WTC11 (cell line): ENCODE data around the gene PCBP3. TPM values are rescaled to one million over a fixed set of nuclear protein-coding genes. Genes with fewer than 3 reads are reported as not detected.

Experiments used
- ATAC-seq: fragments of 200-7000 bp; cut with Tn5 transposase; 2 replicates; pipeline ENCODE4 v1.10.0; 2021; ENCODE audit warnings: mild to moderate bottlenecking, moderate library complexity
- CTCF ChIA-PET: fragments of 300-600 bp; sonication (Branson Sonifier 250); formaldehyde crosslinking; loops from one replicate; lab custom pipeline; 2021; ENCODE audit warnings: antibody characterized with exemption; lab: Charles Lee
- POLR2A ChIA-PET: fragments of 350-600 bp; sonication (Branson Sonifier 250); formaldehyde crosslinking; loops from one replicate; lab custom pipeline; 2021; ENCODE audit warnings: antibody characterized with exemption; lab: Charles Lee
- DNase-seq: peaks from one replicate; pipeline ENCODE4 v3.0.0; 2021; ENCODE audit warnings: low spot score
- H3K27ac Mint-ChIP-seq: 2 replicates; pipeline ENCODE4 v1.8.0; 2021; ENCODE audit warnings: mixed read lengths
- H3K27me3 Mint-ChIP-seq: 2 replicates; pipeline ENCODE4 v1.8.0; 2021; ENCODE audit warnings: low read depth, mild to moderate bottlenecking, moderate library complexity, mixed read lengths
- H3K36me3 Mint-ChIP-seq: 2 replicates; pipeline ENCODE4 v1.8.0; 2021; ENCODE audit warnings: mixed read lengths
- H3K4me1 Mint-ChIP-seq: 2 replicates; pipeline ENCODE4 v1.8.0; 2022; ENCODE audit warnings: mixed read lengths
- H3K4me3 Mint-ChIP-seq: 2 replicates; pipeline ENCODE4 v1.8.0; 2021; ENCODE audit warnings: mild to moderate bottlenecking, moderate library complexity, mixed read lengths
- H3K9me3 Mint-ChIP-seq: 2 replicates; pipeline ENCODE4 v1.8.0; 2021; ENCODE audit warnings: mixed read lengths
- AR ChIP-seq: fragments of 250-450 bp; sonication (Bioruptor Pico); IDR thresholded peaks from 2 replicates; pipeline ENCODE4 v1.9.0; 2021; ENCODE audit warnings: mild to moderate bottlenecking
- ATF1 ChIP-seq: sonication (generic); formaldehyde crosslinking; IDR thresholded peaks from 2 replicates; pipeline ENCODE4 v1.8.1; 2023; ENCODE audit warnings: mild to moderate bottlenecking, moderate library complexity, missing genetic modification reagents
- ATF3 ChIP-seq: sonication (generic); formaldehyde crosslinking; conservative IDR thresholded peaks from 2 replicates; pipeline ENCODE4 v1.8.1; 2022; ENCODE audit warnings: mild to moderate bottlenecking, missing genetic modification reagents
- ATF6 ChIP-seq: sonication (generic); formaldehyde crosslinking; IDR thresholded peaks from 2 replicates; pipeline ENCODE4 v1.8.1; 2023; ENCODE audit warnings: mild to moderate bottlenecking, missing genetic modification reagents
- CREB1 ChIP-seq: sonication (generic); formaldehyde crosslinking; IDR thresholded peaks from 2 replicates; pipeline ENCODE4 v1.8.0; 2023; ENCODE audit warnings: mild to moderate bottlenecking, missing genetic modification reagents
- CREM ChIP-seq: sonication (generic); formaldehyde crosslinking; IDR thresholded peaks from 2 replicates; pipeline ENCODE4 v1.8.1; 2022; ENCODE audit warnings: mild to moderate bottlenecking, missing genetic modification reagents, moderate library complexity
- CTCF ChIP-seq: fragments of 200-600 bp; IDR thresholded peaks from 2 replicates; pipeline ENCODE4 v1.8.0; 2022; ENCODE audit warnings: antibody characterized with exemption
- ELF4 ChIP-seq: sonication (generic); formaldehyde crosslinking; IDR thresholded peaks from 2 replicates; pipeline ENCODE4 v1.8.1; 2022; ENCODE audit warnings: low read depth, mild to moderate bottlenecking, moderate library complexity, missing genetic modification reagents
- ERG ChIP-seq: fragments of 250-450 bp; sonication (Bioruptor Pico); IDR thresholded peaks from 2 replicates; pipeline ENCODE4 v1.8.0; 2021; ENCODE audit warnings: mild to moderate bottlenecking
- MAX ChIP-seq: sonication (generic); formaldehyde crosslinking; IDR thresholded peaks from 2 replicates; pipeline ENCODE4 v1.8.0; 2022; ENCODE audit warnings: mild to moderate bottlenecking, missing genetic modification reagents
- MXD4 ChIP-seq: fragments of 250-450 bp; sonication (Bioruptor Pico); IDR thresholded peaks from 2 replicates; pipeline ENCODE4 v1.8.0; 2021; ENCODE audit warnings: mild to moderate bottlenecking, moderate library complexity, borderline replicate concordance
- NFATC4 ChIP-seq: fragments of 250-450 bp; sonication (Bioruptor Pico); IDR thresholded peaks from 2 replicates; pipeline ENCODE4 v1.9.0; 2021; ENCODE audit warnings: mild to moderate bottlenecking
- NFYB ChIP-seq: sonication (generic); formaldehyde crosslinking; conservative IDR thresholded peaks from 2 replicates; pipeline ENCODE4 v1.8.0; 2022; ENCODE audit warnings: low read depth, missing genetic modification reagents
- NR2C2 ChIP-seq: sonication (generic); formaldehyde crosslinking; IDR thresholded peaks from 2 replicates; pipeline ENCODE4 v1.8.0; 2022; ENCODE audit warnings: mild to moderate bottlenecking, missing genetic modification reagents
- NR3C1 ChIP-seq: sonication (generic); formaldehyde crosslinking; conservative IDR thresholded peaks from 2 replicates; pipeline ENCODE4 v1.8.1; 2023; ENCODE audit warnings: low read depth, mild to moderate bottlenecking, missing genetic modification reagents
- PRRX2 ChIP-seq: fragments of 250-450 bp; sonication (Bioruptor Pico); IDR thresholded peaks from 2 replicates; pipeline ENCODE4 v1.8.0; 2021; ENCODE audit warnings: mild to moderate bottlenecking
- SMAD3 ChIP-seq: sonication (generic); formaldehyde crosslinking; IDR thresholded peaks from 2 replicates; pipeline ENCODE4 v1.8.0; 2022; ENCODE audit warnings: missing genetic modification reagents, mild to moderate bottlenecking, borderline replicate concordance
- SMAD4 ChIP-seq: sonication (generic); formaldehyde crosslinking; IDR thresholded peaks from 2 replicates; pipeline ENCODE4 v1.8.0; 2022; ENCODE audit warnings: mild to moderate bottlenecking, missing genetic modification reagents
- SOX15 ChIP-seq: fragments of 250-450 bp; sonication (Bioruptor Pico); IDR thresholded peaks from 2 replicates; pipeline ENCODE4 v1.9.0; 2021; ENCODE audit warnings: mild to moderate bottlenecking
- TP53 ChIP-seq: sonication (generic); formaldehyde crosslinking; IDR thresholded peaks from 2 replicates; pipeline ENCODE4 v1.8.1; 2023; ENCODE audit warnings: mild to moderate bottlenecking, missing genetic modification reagents
- ZNF138 ChIP-seq: sonication (generic); formaldehyde crosslinking; conservative IDR thresholded peaks from 2 replicates; pipeline ENCODE4 v1.8.1; 2022; ENCODE audit warnings: mild to moderate bottlenecking, moderate library complexity, missing genetic modification reagents
- ZNF219 ChIP-seq: sonication (generic); formaldehyde crosslinking; IDR thresholded peaks from 2 replicates; pipeline ENCODE4 v1.8.0; 2023; ENCODE audit warnings: missing genetic modification reagents, mild to moderate bottlenecking, borderline replicate concordance
- ZNF263 ChIP-seq: sonication (generic); formaldehyde crosslinking; IDR thresholded peaks from 2 replicates; pipeline ENCODE4 v1.8.1; 2022; ENCODE audit warnings: low read depth, mild to moderate bottlenecking, moderate library complexity, missing genetic modification reagents
- ZNF423 ChIP-seq: fragments of 250-450 bp; sonication (Bioruptor Pico); IDR thresholded peaks from 2 replicates; pipeline ENCODE4 v2.1.2; 2022; ENCODE audit warnings: mild to moderate bottlenecking, moderate library complexity
- ZNF425 ChIP-seq: fragments of 250-450 bp; sonication (Bioruptor Pico); conservative IDR thresholded peaks from 2 replicates; pipeline ENCODE4 v1.9.0; 2021; ENCODE audit warnings: mild to moderate bottlenecking
- total RNA-seq: library from RNA; stranded (reverse); gene quantifications from 3 replicates; pipeline ENCODE4 v1.2.3, GENCODE V29; 2021

Gene PCBP3
- total RNA-seq, 1 experiment from 2014 or later = 8.5 TPM

GRCh38 chr21:45823100-45823681 lies 179.7 kb downstream of the PCBP3 start:
- no peak for DNase-seq
- no peak overlapping the region for H3K4me3 Mint-ChIP-seq
- H3K27me3 Mint-ChIP-seq = no peaks in the 10 kb centered on the region
- H3K9me3 Mint-ChIP-seq = no peaks in the 10 kb centered on the region
- H3K4me1 Mint-ChIP-seq = peaks cover 25% of the 10 kb centered on the region
- H3K27ac Mint-ChIP-seq = no peak overlapping the region
- H3K36me3 Mint-ChIP-seq = no peaks in the 10 kb centered on the region
- TF ChIP-seq MAX (CRISPR knock-in tag) (no peak), ELF4 (CRISPR knock-in tag) (no peak), ZNF263 (no peak), MXD4 (CRISPR knock-in tag) (no peak), CTCF (no peak), SMAD4 (CRISPR knock-in tag) (no peak), SOX15 (CRISPR knock-in tag) (no peak), PRRX2 (CRISPR knock-in tag) (no peak), AR (no peak), NFATC4 (no peak), ZNF219 (CRISPR knock-in tag) (no peak), NFYB (no peak), NR3C1 (no peak), NR2C2 (CRISPR knock-in tag) (no peak), ATF6 (CRISPR knock-in tag) (no peak), ATF1 (CRISPR knock-in tag) (no peak), ERG (CRISPR knock-in tag) (no peak)
- ChIA-PET POLR2A (no interaction called here), CTCF (no interaction called here)
- no peak for ATAC-seq

- H3K9me3 Mint-ChIP-seq = no peaks in the 10 kb centered on the region
- no peak for ATAC-seq
- H3K4me3 Mint-ChIP-seq = no peak overlapping the region
- no peaks in the 10 kb centered on the region for H3K36me3 Mint-ChIP-seq
- ChIA-PET POLR2A (no interaction called here), CTCF (interaction anchor here (0.7 to 0.9 kb wide), 2 partner anchors 55 to 516 kb away, joined by 3 read pairs; no protein-coding TSS in a partner anchor)
- DNase-seq = no peak
- H3K27me3 Mint-ChIP-seq = no peaks in the 10 kb centered on the region
- no peak overlapping the region for H3K27ac Mint-ChIP-seq
- peaks cover 25% of the 10 kb centered on the region for H3K4me1 Mint-ChIP-seq
- TF ChIP-seq ATF3 (CRISPR knock-in tag) (no peak), ZNF423 (no peak), ZNF138 (CRISPR knock-in tag) (no peak), SMAD3 (CRISPR knock-in tag) (no peak), CREM (no peak), ZNF425 (CRISPR knock-in tag) (no peak), PRRX2 (CRISPR knock-in tag) (no peak), SOX15 (CRISPR knock-in tag) (no peak), TP53 (CRISPR knock-in tag) (no peak), CREB1 (CRISPR knock-in tag) (no peak)
These were observed 181.2 kb downstream of the PCBP3 start for GRCh38 chr21:45824546-45825215.
